H1 (cell line): ENCODE data around the gene CYP11A1.

Source experiments
- BACH1 ChIP-seq: IDR thresholded peaks from 2 replicates; pipeline ENCODE4 v1.6.1; 2012; ENCODE audit warnings: low read length, improper control_type of control experiment
- EGR1 ChIP-seq: IDR thresholded peaks from 2 replicates; pipeline ENCODE4 v1.6.1; 2011; ENCODE audit warnings: low read depth, low read length, borderline replicate concordance
- POLR2A ChIP-seq, 2 experiments: IDR thresholded peaks; 1 replicate in 1 of 2; 2 replicates in 1 of 2; pipeline ENCODE4 v1.6.1; 2011; ENCODE audit warnings: low read depth in 2 of 2, low read length in 2 of 2, mild to moderate bottlenecking in 2 of 2; ENCODE audit errors: control extremely low read depth in 1 of 2
- RNF2 ChIP-seq: fragments of 200-900, 300-1000 bp; sonication (generic); IDR thresholded peaks from 2 replicates; pipeline ENCODE4 v1.7.1; 2016; ENCODE audit warnings: borderline replicate concordance, low read depth, mild to moderate bottlenecking, antibody characterized with exemption, low read length; ENCODE audit not compliant: poor library complexity, severe bottlenecking; ENCODE audit errors: missing control alignments
- TEAD4 ChIP-seq: IDR thresholded peaks from 2 replicates; pipeline ENCODE4 v1.6.1; 2012; ENCODE audit warnings: low read depth, low read length, inconsistent platforms, mixed read lengths
- TF ChIP-seq, protein P1 (sequence below), 3 experiments: IDR thresholded peaks; 1 replicate in 2 of 3; 2 replicates in 1 of 3; pipeline versions ENCODE4 v1.5.1 to v1.6.1; 2011; ENCODE audit warnings: low read length in 3 of 3, mild to moderate bottlenecking in 3 of 3, inconsistent platforms in 2 of 3, low read depth in 1 of 3, moderate library complexity in 1 of 3; ENCODE audit not compliant: insufficient read depth in 1 of 3; ENCODE audit errors: control extremely low read depth in 1 of 3

- TF ChIP-seq EGR1 (no peak), RNF2 (no peak), POLR2A (IDR thresholded peaks at IDR 0.05; ENCODE audit: control extremely low read depth in 1 of 2, low read depth in 2 of 2, low read length in 2 of 2) (no peak), BACH1 (no peak), TEAD4 (no peak)
- TF ChIP-seq, protein P1, sequence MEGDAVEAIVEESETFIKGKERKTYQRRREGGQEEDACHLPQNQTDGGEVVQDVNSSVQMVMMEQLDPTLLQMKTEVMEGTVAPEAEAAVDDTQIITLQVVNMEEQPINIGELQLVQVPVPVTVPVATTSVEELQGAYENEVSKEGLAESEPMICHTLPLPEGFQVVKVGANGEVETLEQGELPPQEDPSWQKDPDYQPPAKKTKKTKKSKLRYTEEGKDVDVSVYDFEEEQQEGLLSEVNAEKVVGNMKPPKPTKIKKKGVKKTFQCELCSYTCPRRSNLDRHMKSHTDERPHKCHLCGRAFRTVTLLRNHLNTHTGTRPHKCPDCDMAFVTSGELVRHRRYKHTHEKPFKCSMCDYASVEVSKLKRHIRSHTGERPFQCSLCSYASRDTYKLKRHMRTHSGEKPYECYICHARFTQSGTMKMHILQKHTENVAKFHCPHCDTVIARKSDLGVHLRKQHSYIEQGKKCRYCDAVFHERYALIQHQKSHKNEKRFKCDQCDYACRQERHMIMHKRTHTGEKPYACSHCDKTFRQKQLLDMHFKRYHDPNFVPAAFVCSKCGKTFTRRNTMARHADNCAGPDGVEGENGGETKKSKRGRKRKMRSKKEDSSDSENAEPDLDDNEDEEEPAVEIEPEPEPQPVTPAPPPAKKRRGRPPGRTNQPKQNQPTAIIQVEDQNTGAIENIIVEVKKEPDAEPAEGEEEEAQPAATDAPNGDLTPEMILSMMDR (IDR thresholded peaks at IDR 0.05; ENCODE audit: control extremely low read depth in 1 of 3, insufficient read depth in 1 of 3, low read depth in 1 of 3, low read length in 3 of 3), result no peak
Observed at GRCh38 chr15:74337146-74337545, 30.3 kb downstream of the CYP11A1 start.
